AG04450 (cell line): ENCODE data around the gene LEFTY2. TPM values are rescaled to one million over a fixed set of nuclear protein-coding genes. Genes with fewer than 3 reads are reported as not detected.
"Not testable (repeated sequence)": the region's sequence is repeated elsewhere in the genome, so short reads cannot be mapped to it uniquely, and the experiment has no call there.

Experiments used
- CTCF ChIA-PET: fragments of 300-600, 350-600 bp; formaldehyde crosslinking; extraction: SDS; loops from one replicate; lab custom pipeline; 2022; ENCODE audit warnings: antibody characterized with exemption, inconsistent platforms; lab: Charles Lee
- POLR2A ChIA-PET: fragments of 350-600 bp; formaldehyde crosslinking; extraction: SDS; loops from one replicate; lab custom pipeline; 2021; ENCODE audit warnings: antibody characterized with exemption, inconsistent platforms; lab: Yijun Ruan, JAX
- DNase-seq: peaks from one replicate; pipeline ENCODE4 v3.0.0-alpha.2; 2011; ENCODE audit warnings: low read depth, low spot score
- H3K27ac ChIP-seq: one replicate; pipeline ENCODE4 v1.5.1; 2012; ENCODE audit warnings: low read depth, low read length, control low read depth
- H3K27me3 ChIP-seq: one replicate; pipeline ENCODE4 v1.6.0; 2012; ENCODE audit warnings: low read length; ENCODE audit not compliant: control insufficient read depth, insufficient read depth
- H3K4me3 ChIP-seq: 2 replicates; pipeline ENCODE4 v1.5.1; 2011; ENCODE audit warnings: mild to moderate bottlenecking, low read depth, low read length, control low read depth
- H3K9me3 ChIP-seq: 2 replicates; pipeline ENCODE4 v1.5.1; 2012; ENCODE audit warnings: low read length; ENCODE audit not compliant: control insufficient read depth, insufficient read depth
- CTCF ChIP-seq: IDR thresholded peaks from 2 replicates; pipeline ENCODE4 v1.5.1; 2011; ENCODE audit warnings: low read depth, low read length, control low read depth, inconsistent platforms
- polyA plus RNA-seq: library from polyadenylated mRNA; depleted of rRNA; stranded (reverse); fragments of >200 nt; gene quantifications from 2 replicates; pipeline ENCODE4 v1.2.3, GENCODE V29; 2011

The LEFTY2 gene
- polyA plus RNA-seq, 1 experiment: not detected

DNA sequence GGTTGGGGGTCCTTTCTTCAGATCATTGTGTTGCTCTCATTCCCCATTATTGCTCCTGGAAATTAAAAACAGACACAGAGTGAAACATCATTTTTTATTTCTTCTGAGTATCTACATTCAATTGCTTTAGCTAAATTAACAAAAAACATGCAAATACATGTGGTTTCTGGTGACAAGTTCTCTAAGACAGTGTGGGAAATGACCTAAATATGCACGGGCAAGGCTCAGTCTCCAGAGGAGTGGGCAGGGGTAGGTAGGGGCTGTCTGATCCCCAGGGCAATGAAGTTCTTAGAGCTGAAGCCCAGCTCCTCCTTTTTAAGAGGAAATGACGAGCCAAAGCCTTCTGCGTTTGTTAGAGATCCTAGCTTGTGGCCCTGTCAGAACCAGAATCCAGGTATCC lies 4.5 kb downstream of the LEFTY2 start:
- ChIA-PET POLR2A (interaction anchor here (0.9 kb wide), 1 partner anchor 13 kb away, joined by 3 read pairs; the partner anchor contains the start of gene PYCR2), CTCF (interaction anchor here (1.3 kb wide), 1 partner anchor 25 kb away, joined by 4 read pairs; no protein-coding TSS in a partner anchor)
- no peak overlapping the region for H3K4me3 ChIP-seq
- H3K27ac ChIP-seq: no peak overlapping the region
- no peaks in the 10 kb centered on the region; the same call in 1 of the 2 replicates for H3K9me3 ChIP-seq
- peaks cover 2% of the 10 kb centered on the region for H3K27me3 ChIP-seq
- no peak for DNase-seq
- no peak for TF ChIP-seq CTCF

GRCh38 chr1:225936086-225936485 lies 4.9 kb downstream of the LEFTY2 start:
- DNase-seq: not testable (repeated sequence)
- CTCF ChIA-PET: interaction anchor here (1.3 kb wide), 1 partner anchor 25 kb away, joined by 4 read pairs; no protein-coding TSS in a partner anchor

GRCh38 chr1:225934711-225935110 lies 6.3 kb downstream of the LEFTY2 start:
- TF ChIP-seq CTCF: no peak
- ChIA-PET CTCF (no interaction called here), POLR2A (no interaction called here)
- Histone ChIP-seq H3K4me3 (no peak overlapping the region), H3K27ac (no peak overlapping the region), H3K27me3 (no peaks in the 10 kb centered on the region), H3K9me3 (no peaks in the 10 kb centered on the region)
- DNase-seq: no peak

More at GRCh38 chr1:225936086-225936485, 4.9 kb downstream of the LEFTY2 start:
- H3K27me3 ChIP-seq, H3K27ac ChIP-seq, H3K9me3 ChIP-seq, H3K4me3 ChIP-seq: not testable (repeated sequence)
- POLR2A ChIA-PET: interaction anchor here (0.9 kb wide), 1 partner anchor 12 kb away, joined by 3 read pairs; the partner anchor contains the start of gene PYCR2

DNA sequence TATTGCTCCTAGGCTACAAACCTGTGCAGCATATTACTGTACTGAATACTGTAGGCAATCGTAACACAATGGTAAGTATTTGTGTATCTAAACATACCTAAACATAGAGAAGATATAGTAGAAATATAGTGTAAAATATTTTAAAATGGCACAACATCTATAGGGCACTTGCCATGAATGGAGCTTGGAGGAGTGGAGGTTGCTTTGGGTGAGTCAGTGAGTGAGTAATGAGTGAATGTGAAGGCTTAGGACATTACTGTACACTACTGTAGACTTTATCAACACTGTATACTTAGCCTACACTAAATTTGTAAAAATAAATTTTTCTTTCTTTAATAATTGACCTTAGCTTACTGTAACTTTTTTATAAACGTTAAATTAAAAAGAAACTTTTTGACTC lies 7.9 kb downstream of the LEFTY2 start:
- no peak overlapping the region for H3K27ac ChIP-seq
- no peaks in the 10 kb centered on the region for H3K27me3 ChIP-seq
- CTCF ChIA-PET: interaction anchor here (1.0 kb wide), 1 partner anchor 458 kb away, joined by 3 read pairs; no protein-coding TSS in a partner anchor
- H3K4me3 ChIP-seq: no peak overlapping the region
- POLR2A ChIA-PET: interaction anchor here (1.3 kb wide), 1 partner anchor 9 kb away, joined by 7 read pairs; the partner anchor contains the start of gene PYCR2
- peak; percentile 21 for DNase-seq
- H3K9me3 ChIP-seq: no peaks in the 10 kb centered on the region
- TF ChIP-seq CTCF: no peak

GRCh38 chr1:225931270-225932136 lies 9.5 kb downstream of the LEFTY2 start:
- TF ChIP-seq CTCF: no peak
- CTCF ChIA-PET: interaction anchor here (0.6 to 2.7 kb wide), 3 partner anchors 20 to 457 kb away, joined by 3 to 9 read pairs (median 4); no protein-coding TSS in a partner anchor
- Histone ChIP-seq H3K9me3 (no peaks in the 10 kb centered on the region), H3K4me3 (no peak overlapping the region), H3K27ac (no peak overlapping the region), H3K27me3 (no peaks in the 10 kb centered on the region)
- no peak for DNase-seq
- POLR2A ChIA-PET: no interaction called here
